ENCODE results near the gene PCBD2.

- TF ChIP-seq POLR2AphosphoS5 (IDR thresholded peaks at IDR 0.05; ENCODE audit: borderline replicate concordance, low read depth, low read length) (no peak), EZH2 (IDR thresholded peaks at IDR 0.05) (no peak), FOXP2 (optimal IDR thresholded peaks at IDR 0.05; ENCODE audit: control extremely low read depth, extremely low read length, insufficient read depth) (no peak)
Measured at GRCh38 chr5:134891473-134891872, 13.5 kb upstream of the PCBD2 start.

All from SK-N-MC (cell line).